EH (cell line): ENCODE data around the gene GPR35.
"Not testable (repeated sequence)": the region's sequence is repeated elsewhere in the genome, so short reads cannot be mapped to it uniquely, and the experiment has no call there.

Experiments used
- DNase-seq: peaks from one replicate; pipeline ENCODE4 v3.0.0-alpha.2; 2015; ENCODE audit warnings: low read depth

Gene GPR35

DNA sequence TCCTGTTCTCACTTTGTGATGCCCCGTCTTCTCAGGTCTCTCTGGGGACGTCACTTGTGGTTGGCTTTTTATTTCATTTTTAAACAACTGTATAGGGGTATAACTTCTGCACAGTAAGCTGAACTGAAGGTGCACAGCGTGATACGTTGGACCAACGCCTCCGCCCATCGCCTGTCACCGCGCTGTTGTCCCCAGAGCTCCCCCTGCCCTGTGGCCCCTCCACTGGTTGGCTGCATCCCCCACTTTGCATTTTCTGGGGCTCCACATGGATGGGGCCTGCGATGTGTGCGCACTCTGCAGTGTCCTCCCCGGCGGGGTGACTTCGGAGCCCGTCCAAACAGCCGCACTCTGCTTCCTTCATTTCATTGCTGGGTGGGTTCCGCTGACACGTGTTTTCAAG is 14.3 kb downstream of the GPR35 start:
- DNase-seq, result no peak

GRCh38 chr2:240640939-240641338 is 15.7 kb downstream of the GPR35 start:
- peak; percentile 9 for DNase-seq

- no peak for DNase-seq
Measured at GRCh38 chr2:240642061-240642805, 17.0 kb downstream of the GPR35 start.

DNA sequence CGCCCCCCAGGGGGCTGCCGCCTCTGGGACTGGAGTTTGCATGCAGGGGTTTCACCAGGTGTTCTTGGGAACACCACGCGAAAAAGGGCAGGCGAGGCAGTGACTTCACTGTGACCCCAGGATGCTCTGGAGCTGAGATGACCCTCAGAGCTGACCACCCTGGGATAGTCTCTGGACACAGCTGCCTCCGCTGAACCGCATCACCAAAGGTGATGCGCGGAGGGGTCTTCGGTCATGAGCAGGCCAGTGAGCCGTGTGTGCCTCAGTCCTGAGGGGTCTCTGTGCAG is 17.5 kb downstream of the GPR35 start:
- DNase-seq, result no peak

DNA sequence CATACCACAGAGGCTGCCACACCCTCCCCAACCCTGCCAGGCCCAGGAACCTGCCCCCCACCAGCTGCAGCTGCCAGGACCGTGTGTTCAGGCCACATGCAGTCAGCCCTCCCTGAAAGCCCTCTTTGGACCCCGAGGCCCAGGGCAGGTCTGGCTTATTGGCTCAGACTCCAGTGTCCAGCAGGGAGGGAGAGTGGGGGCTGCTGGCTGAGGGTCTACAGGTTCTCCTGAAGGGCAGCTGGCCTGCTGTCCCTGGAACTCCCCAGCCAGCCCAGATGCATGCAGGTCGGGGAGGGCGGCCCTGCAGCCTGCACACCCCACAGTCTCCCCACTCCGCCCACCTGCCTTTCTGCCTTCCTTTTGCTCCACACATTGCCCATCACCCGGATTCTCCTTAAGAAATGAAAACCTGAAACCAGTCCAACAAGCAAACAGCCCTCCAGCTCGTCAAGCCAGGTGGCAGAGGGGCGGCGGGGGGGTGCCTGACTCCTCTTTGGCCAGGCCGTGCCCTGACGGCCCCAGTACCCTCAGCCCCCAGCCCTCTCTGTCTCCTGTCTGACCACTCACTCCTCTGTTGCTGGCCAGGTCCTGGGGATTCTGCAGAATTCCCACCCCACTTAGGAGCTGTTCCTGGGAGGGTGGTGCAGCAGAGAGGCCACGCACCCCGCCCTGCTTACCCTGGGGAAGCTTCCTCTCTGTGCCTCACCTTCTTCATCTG is 18.0 kb downstream of the GPR35 start:
- DNase-seq, result no peak

DNA sequence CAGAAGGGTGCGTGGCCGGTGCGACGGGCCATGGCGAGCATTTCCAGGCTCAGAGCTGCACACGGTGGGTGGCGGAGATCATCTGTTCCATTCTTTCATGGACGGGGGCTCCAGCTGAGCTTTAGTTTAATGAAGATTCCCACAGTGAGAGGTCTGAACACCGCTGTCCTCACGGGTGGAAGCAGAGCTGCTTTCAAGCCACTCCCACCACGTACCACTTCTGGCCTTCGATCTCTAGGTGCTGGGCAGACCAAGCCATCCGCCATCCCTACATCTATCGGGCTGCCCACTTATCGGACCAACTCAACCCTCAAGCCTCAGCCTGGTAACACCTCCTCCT is 18.5 kb downstream of the GPR35 start:
- no peak for DNase-seq

GRCh38 chr2:240644171-240644651 is 18.9 kb downstream of the GPR35 start:
- DNase-seq, result no peak

DNA sequence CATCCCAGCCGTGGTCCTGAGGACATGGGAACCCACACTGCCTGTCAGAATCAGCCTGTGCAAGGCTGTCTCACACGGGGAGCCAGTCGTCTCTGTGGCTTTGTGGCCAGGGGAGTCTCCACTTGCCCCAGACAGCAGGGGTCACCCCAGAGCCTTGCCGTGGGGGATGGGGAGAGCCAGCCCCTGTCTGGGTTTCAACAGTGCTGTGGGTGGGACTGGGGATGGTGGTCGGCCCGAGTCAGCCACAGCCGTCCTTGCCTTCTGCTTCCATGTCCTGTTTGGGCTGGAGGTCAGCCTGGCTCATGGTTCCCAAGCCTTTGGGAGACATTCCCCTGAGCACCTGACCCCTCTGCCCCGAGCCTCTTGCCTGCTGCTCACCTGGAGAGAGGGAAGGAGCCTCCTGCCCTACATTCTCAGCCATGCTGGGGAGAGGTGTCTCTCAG is 19.6 kb downstream of the GPR35 start:
- no peak for DNase-seq

DNA sequence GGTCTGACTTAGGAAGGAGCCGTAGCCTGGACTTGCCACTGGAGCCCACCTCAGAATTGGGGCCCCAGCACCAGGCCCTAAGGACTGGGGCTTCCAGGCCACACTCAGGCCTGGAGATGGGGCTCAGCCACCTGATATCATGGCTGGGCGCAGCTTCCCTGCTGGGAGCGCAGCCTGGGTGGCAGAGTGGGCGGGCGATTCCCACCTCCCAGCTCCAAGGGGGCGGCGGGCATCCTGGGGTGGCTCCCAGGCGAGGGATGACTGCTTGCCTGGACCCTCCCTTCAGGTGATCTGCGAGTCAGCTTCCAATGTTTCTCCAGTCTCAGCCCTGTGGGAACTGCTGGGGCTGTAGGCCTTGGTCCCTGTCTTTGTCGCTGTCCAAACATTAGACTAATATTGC is 20.1 kb downstream of the GPR35 start:
- no peak for DNase-seq

DNA sequence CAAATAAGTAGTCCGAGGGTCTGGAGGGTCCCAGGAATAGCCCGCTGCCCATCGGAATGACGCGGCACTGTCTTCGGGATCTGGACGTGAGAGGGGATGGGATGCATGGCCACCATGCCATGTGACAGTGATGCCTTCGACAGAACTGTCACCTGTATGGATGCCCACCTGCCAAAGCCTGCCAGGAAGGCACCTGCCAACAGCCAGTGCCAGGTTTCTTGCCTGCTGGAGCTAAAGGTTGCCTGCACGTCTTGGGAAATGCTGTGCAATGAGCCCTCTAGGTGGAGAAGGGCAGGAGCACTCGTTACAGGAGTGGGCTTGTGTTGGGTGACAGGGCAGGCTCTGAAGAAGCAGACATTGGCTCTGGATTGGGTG is 20.5 kb downstream of the GPR35 start:
- DNase-seq, result no peak

DNA sequence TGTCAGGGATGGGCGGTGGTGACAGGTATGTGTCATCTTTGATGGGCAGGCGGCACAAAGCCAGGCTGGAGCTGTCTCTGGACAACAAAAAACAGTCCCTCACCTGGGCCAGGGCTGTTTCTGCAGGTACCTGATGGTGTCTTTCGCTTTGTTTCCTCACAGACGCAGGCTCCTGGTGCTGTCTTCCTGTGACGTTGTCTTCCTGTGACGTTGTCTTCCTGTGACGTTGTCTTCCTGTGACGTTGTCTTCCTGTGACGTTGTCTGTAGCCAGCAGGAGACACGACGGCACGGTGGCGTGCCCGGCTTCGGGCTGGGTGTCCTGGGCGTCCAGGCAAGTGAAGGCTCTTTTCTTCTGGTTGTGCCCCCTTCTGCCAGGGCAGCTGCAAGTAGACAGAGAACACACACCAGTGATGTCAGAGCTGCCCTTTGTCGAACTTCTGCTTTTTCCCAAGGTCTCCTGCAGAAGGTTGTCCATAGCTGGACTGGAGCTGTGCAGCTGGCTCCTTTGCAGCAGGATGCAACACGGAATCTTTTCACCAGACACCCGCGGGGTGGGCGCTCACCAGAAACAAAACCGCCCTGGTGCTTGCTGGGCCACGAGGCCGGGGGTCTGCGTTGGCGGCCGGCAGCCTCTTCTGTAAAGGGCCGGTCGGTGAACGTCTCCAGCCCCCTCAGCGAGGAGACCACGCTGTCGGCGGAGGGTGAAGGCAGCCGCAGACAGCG is 21.1 kb downstream of the GPR35 start:
- DNase-seq, result no peak

GRCh38 chr2:240646900-240647502 is 21.7 kb downstream of the GPR35 start:
- no peak for DNase-seq

- DNase-seq, result no peak
Measured at GRCh38 chr2:240647503-240648154, 22.3 kb downstream of the GPR35 start.

DNA sequence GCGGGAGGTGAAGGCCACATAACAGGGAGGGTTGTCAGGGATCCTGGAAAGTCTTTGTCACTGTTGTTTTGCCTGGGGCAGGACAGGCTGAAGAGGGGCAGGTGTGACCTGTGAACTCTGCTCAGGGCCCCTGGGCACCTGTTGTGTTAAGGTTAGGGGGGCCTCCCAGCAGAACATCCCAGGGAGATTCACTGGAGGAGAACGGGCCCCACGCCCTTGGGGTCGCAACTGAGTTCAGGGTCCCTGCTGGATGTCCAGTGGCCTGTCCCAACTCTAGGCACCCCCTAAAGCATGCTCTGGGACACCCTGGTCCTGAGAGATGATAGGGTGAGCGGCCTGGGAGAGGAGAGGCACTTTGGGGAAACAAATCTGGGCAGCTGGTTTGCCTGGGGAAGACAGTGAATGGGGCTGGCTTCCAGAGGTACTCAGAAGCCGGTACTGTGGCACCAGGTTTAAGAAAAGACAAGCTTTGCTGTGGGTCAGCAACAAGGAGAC is 22.9 kb downstream of the GPR35 start:
- no peak for DNase-seq

DNA sequence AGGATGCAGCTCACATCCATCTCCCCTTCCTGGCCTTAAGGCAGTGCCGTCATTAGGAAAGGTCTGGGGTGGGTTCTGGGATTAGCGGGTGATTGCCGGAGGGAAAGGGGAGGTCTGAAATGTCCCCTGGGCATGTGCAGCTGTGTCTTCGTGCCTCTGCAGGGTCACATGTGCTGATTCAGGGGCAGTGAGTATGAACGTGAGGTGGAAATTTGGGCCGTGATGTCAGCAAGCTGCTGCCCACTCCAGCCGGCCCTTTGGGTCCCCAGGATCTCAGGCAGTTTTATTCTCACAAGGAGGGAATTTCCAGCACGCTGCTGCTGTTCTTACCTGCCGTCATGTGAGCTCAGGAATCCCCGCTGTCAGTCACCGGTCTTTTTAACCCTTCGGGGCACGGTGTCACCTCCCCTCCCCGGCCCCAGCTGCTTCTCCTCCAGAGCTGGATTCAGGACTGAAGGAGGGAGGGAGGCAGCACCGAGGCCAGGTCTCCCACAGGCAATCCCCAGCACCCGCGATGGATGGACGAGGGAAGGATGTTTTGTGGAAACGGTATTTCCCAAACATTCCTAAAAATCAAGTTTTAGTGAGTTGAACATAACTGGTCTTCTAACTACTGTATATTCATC is 23.5 kb downstream of the GPR35 start:
- DNase-seq, result no peak

GRCh38 chr2:240649331-240649730 is 24.1 kb downstream of the GPR35 start:
- DNase-seq, result no peak

- DNase-seq, result no peak
Measured at GRCh38 chr2:240650254-240650965, 25.1 kb downstream of the GPR35 start.

DNA sequence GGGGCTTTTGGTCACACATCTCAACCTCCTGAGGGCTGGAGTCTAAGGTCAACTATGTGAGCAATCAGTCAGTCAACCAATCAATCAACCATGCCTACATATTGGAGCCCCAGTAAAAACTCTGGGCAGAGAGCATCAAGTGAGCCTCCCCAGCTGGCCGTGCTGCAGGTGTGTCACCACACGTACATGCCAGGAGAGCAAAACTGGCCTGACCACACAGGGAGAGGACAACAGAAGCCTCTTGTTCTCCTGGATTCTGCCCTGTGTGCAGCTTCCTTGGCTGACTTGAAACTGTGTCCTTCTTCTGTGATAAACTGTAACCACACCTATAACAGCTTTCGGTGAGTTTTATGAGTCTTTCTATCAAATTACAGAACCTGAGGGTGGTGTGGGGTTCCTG is 25.9 kb downstream of the GPR35 start:
- DNase-seq, result no peak

- peak; percentile 28 for DNase-seq
Measured at GRCh38 chr2:240655931-240656886, 30.9 kb downstream of the GPR35 start.

GRCh38 chr2:240659883-240660282 is 34.6 kb downstream of the GPR35 start:
- not testable (repeated sequence) for DNase-seq
